Caco-2 (cell line): Measurements from ENCODE around the gene NPAS2. TPM values are rescaled to one million over a fixed set of nuclear protein-coding genes. Genes with fewer than 3 reads are reported as not detected.

Experiments used
- BruUV-seq: library from RNA; stranded (reverse); fragments of 400-500 nt; replicated peaks from 2 replicates; lab custom pipeline; 2021; lab: Mats Ljungman, UMichigan
- CTCF ChIA-PET: fragments of 300-600 bp; sonication (Branson Sonifier 250); formaldehyde crosslinking; loops from one replicate; lab custom pipeline; 2022; ENCODE audit warnings: antibody characterized with exemption; lab: Charles Lee
- POLR2A ChIA-PET: fragments of 300-600 bp; sonication (Branson Sonifier 250); formaldehyde crosslinking; loops from one replicate; lab custom pipeline; 2022; ENCODE audit warnings: antibody characterized with exemption; lab: Charles Lee
- DNase-seq, 2 experiments: peaks; one replicate each; pipeline versions ENCODE4 v3.0.0 to v3.0.0-alpha.2; 2020 to 2022
- H3K27me3 ChIP-seq: replicated peaks from 2 replicates; pipeline ENCODE4 v1.6.0; 2011; ENCODE audit warnings: low read length; ENCODE audit not compliant: control insufficient read depth, insufficient read depth
- H3K36me3 ChIP-seq: 2 replicates; pipeline ENCODE4 v1.5.1; 2011; ENCODE audit warnings: low read length; ENCODE audit not compliant: control insufficient read depth, insufficient read depth
- H3K4me1 ChIP-seq: fragments of 250-450 bp; sonication (Bioruptor Pico); 2 replicates; pipeline ENCODE4 v1.5.1; 2020; ENCODE audit warnings: mild to moderate bottlenecking
- H3K4me3 ChIP-seq: 2 replicates; pipeline ENCODE4 v1.5.1; 2011; ENCODE audit warnings: low read depth, mild to moderate bottlenecking, control low read depth, low read length
- H3K9me3 ChIP-seq: fragments of 250-450 bp; sonication (Bioruptor Pico); 2 replicates; pipeline ENCODE4 v1.5.1; 2020; ENCODE audit warnings: mild to moderate bottlenecking, moderate library complexity
- H3K27ac Mint-ChIP-seq: one replicate; pipeline ENCODE4 v1.8.0; 2022; ENCODE audit warnings: mixed read lengths; ENCODE audit not compliant: unreplicated experiment
- H3K27me3 Mint-ChIP-seq: one replicate; pipeline ENCODE4 v1.8.0; 2022; ENCODE audit warnings: mixed read lengths; ENCODE audit not compliant: insufficient read depth, unreplicated experiment
- H3K36me3 Mint-ChIP-seq: one replicate; pipeline ENCODE4 v1.8.0; 2022; ENCODE audit warnings: mild to moderate bottlenecking, mixed read lengths; ENCODE audit not compliant: insufficient read depth, unreplicated experiment
- H3K4me1 Mint-ChIP-seq: one replicate; pipeline ENCODE4 v1.8.0; 2022; ENCODE audit warnings: low read depth, mixed read lengths; ENCODE audit not compliant: unreplicated experiment
- H3K4me3 Mint-ChIP-seq: one replicate; pipeline ENCODE4 v1.8.0; 2022; ENCODE audit warnings: mild to moderate bottlenecking, moderate library complexity, mixed read lengths; ENCODE audit not compliant: unreplicated experiment
- H3K9me3 Mint-ChIP-seq: one replicate; pipeline ENCODE4 v1.8.0; 2022; ENCODE audit warnings: mixed read lengths; ENCODE audit not compliant: unreplicated experiment
- intact Hi-C: fragments of 100-400 bp; cut with micrococcal nuclease; formaldehyde crosslinking; loops from one replicate; pipeline ENCODE4 v1.10.0; 2022; ENCODE audit not compliant: unreplicated experiment
- total RNA-seq: library from RNA; stranded (reverse); gene quantifications from 2 replicates; pipeline ENCODE4 v1.2.3, GENCODE V29; 2022
- TF ChIP-seq, protein P1 (sequence below), 2 experiments: fragments of 200-600 bp in 1 of 2; IDR thresholded peaks; 1 replicate in 1 of 2; 2 replicates in 1 of 2; pipeline versions ENCODE4 v1.5.1 to v1.8.0; 2011 to 2022; ENCODE audit warnings: antibody characterized with exemption in 1 of 2, control low read depth in 1 of 2, inconsistent platforms in 1 of 2, low read depth in 1 of 2, low read length in 1 of 2, mild to moderate bottlenecking in 1 of 2, moderate library complexity in 1 of 2; ENCODE audit not compliant: insufficient read depth in 1 of 2, severe bottlenecking in 1 of 2, unreplicated experiment in 1 of 2

NPAS2 gene
- total RNA-seq, 1 experiment from 2014 or later: 2.8 TPM

DNA sequence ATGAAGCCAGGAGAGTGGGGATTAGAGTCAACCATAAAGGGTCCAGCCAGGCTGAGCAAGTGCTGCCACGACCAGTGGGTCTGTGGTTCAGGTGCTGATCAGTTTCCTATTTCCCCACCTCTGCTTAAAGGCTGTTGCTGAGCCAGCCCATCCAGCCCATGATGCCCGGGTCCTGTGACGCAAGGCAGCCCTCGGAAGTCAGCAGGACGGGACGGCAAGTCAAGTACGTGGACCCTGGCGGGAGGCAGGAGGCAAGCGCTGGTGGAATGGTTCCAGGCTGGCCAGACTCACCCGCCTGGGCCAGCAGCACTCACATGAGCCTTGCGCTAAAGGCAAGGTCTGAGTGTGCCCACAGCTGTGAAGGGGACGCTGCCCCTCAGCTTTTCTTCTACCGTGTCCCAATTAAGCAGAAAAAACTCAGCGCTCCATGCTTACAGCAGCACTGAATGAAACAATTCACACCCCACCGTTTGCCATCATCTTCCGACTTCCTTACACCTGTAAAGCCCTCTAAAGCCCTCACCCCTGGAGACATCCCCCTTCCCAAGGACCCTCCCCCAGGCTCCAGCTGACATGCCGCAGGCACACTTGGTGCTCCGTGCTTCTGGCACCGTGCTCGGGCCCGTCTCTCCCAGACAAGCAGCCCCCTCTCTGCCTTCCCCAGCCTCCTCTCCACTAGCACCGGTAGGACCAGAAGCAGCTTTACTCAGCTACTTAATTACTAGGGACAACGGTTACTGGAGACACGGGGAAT, 170.9 kb downstream of the NPAS2 start:
- no peaks in the 10 kb centered on the region for H3K4me1 ChIP-seq
- TF ChIP-seq, protein P1, sequence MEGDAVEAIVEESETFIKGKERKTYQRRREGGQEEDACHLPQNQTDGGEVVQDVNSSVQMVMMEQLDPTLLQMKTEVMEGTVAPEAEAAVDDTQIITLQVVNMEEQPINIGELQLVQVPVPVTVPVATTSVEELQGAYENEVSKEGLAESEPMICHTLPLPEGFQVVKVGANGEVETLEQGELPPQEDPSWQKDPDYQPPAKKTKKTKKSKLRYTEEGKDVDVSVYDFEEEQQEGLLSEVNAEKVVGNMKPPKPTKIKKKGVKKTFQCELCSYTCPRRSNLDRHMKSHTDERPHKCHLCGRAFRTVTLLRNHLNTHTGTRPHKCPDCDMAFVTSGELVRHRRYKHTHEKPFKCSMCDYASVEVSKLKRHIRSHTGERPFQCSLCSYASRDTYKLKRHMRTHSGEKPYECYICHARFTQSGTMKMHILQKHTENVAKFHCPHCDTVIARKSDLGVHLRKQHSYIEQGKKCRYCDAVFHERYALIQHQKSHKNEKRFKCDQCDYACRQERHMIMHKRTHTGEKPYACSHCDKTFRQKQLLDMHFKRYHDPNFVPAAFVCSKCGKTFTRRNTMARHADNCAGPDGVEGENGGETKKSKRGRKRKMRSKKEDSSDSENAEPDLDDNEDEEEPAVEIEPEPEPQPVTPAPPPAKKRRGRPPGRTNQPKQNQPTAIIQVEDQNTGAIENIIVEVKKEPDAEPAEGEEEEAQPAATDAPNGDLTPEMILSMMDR (IDR thresholded peaks at IDR 0.05; ENCODE audit: insufficient read depth in 1 of 2, low read depth in 1 of 2, low read length in 1 of 2, severe bottlenecking in 1 of 2, unreplicated experiment in 1 of 2): no peak
- Mint-ChIP-seq H3K27me3 (no peaks in the 10 kb centered on the region), H3K4me3 (no peak overlapping the region), H3K36me3 (no peaks in the 10 kb centered on the region), H3K4me1 (no peaks in the 10 kb centered on the region), H3K27ac (no peak overlapping the region), H3K9me3 (no peaks in the 10 kb centered on the region)
- intact Hi-C loops: no loop called here
- DNase-seq: no peak
- no peaks in the 10 kb centered on the region for H3K36me3 ChIP-seq
- no peaks in the 10 kb centered on the region for H3K9me3 ChIP-seq
- no peaks in the 10 kb centered on the region for H3K27me3 ChIP-seq
- BruUV-seq: no TSS peak
- ChIA-PET CTCF (interaction anchor here (0.6 kb wide), 1 partner anchor 127 kb away, joined by 3 read pairs; no protein-coding TSS in a partner anchor), POLR2A (no interaction called here)
- H3K4me3 ChIP-seq: no peak overlapping the region

DNA sequence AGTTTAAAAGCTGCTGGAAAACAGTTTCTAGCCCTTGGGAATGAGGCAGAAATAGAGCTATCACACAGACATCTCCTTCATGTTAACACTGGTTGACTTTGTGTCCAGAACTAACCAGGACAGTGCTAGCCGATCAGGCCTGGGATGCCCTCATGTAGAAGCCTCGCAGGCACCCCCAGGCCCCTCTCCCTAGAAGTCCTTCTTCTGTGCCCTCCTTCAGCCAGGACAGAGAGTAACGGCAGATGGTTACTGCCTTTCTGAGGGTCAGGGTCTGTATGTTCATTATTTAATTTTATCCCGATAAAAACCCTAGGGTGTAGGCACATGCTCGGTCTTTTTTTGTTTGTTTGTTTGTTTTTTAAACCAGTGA, 171.4 kb downstream of the NPAS2 start:
- Mint-ChIP-seq H3K9me3 (no peaks in the 10 kb centered on the region), H3K4me1 (no peaks in the 10 kb centered on the region), H3K4me3 (no peak overlapping the region), H3K27me3 (no peaks in the 10 kb centered on the region), H3K27ac (no peak overlapping the region), H3K36me3 (no peaks in the 10 kb centered on the region)
- POLR2A ChIA-PET: no interaction called here
- Histone ChIP-seq H3K4me1 (no peaks in the 10 kb centered on the region), H3K36me3 (no peaks in the 10 kb centered on the region), H3K4me3 (no peak overlapping the region), H3K9me3 (no peaks in the 10 kb centered on the region), H3K27me3 (no peaks in the 10 kb centered on the region)
- BruUV-seq: no TSS peak
- CTCF ChIA-PET: no interaction called here
- no peak for DNase-seq
- intact Hi-C loops: no loop called here
- TF ChIP-seq, protein P1 (IDR thresholded peaks at IDR 0.05; ENCODE audit: insufficient read depth in 1 of 2, low read depth in 1 of 2, low read length in 1 of 2, severe bottlenecking in 1 of 2, unreplicated experiment in 1 of 2): no peak

DNA sequence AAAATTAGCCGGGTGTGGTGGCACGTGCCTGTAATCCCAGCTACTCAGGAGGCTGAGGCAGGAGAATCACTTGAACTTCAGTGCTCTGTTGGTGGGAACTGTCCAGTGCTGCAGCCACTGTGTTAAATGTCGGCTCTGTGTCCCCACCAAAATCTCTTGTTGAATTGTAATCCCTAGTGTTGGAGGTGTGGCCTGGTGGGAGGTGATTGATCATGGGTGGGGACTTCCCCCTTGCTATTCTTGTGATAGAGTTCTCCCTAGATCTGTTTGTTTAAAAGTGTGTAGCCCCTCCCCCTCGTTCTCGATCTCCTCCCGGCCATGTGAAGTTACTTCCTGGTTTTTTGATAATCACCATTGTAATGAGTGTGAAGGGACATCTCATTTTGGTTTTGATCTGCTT, 172.3 kb downstream of the NPAS2 start:
- Mint-ChIP-seq H3K27me3 (no peaks in the 10 kb centered on the region), H3K36me3 (no peaks in the 10 kb centered on the region), H3K4me1 (no peaks in the 10 kb centered on the region), H3K9me3 (no peaks in the 10 kb centered on the region), H3K4me3 (no peak overlapping the region), H3K27ac (no peak overlapping the region)
- Histone ChIP-seq H3K4me1 (no peaks in the 10 kb centered on the region), H3K9me3 (no peaks in the 10 kb centered on the region), H3K27me3 (no peaks in the 10 kb centered on the region), H3K36me3 (no peaks in the 10 kb centered on the region), H3K4me3 (no peak overlapping the region)
- ChIA-PET CTCF (no interaction called here), POLR2A (no interaction called here)
- BruUV-seq: no TSS peak
- no peak for DNase-seq
- intact Hi-C loops: no loop called here
- TF ChIP-seq, protein P1 (IDR thresholded peaks at IDR 0.05; ENCODE audit: insufficient read depth in 1 of 2, low read depth in 1 of 2, low read length in 1 of 2, severe bottlenecking in 1 of 2, unreplicated experiment in 1 of 2): no peak
